GM18951 (cell line): ENCODE measurements around the gene BTN2A1.
A peak's percentile ranks its signal among the peaks of the same experiment; 100 is the strongest.

Source experiments
- POLR2A ChIP-seq: IDR thresholded peaks from 4 replicates; pipeline ENCODE4 v1.6.1; 2011; ENCODE audit warnings: mild to moderate bottlenecking; ENCODE audit not compliant: insufficient read length, insufficient read depth; ENCODE audit errors: extremely low read depth
- in situ Hi-C: fragments of 300-500 bp; cut with MboI; formaldehyde crosslinking; loops from one replicate; pipeline ENCODE4 v1.12.0; 2022; ENCODE audit warnings: low sequenced_read_pairs, mixed read lengths, inconsistent platforms; ENCODE audit not compliant: unreplicated experiment

Gene BTN2A1

GRCh38 chr6:26464014-26464413 is 6.3 kb downstream of the BTN2A1 start:
- in situ Hi-C loops = no loop called here
- TF ChIP-seq POLR2A = no peak

- in situ Hi-C loops = no loop called here
- no peak for TF ChIP-seq POLR2A
Measured at GRCh38 chr6:26464416-26465131, 6.8 kb downstream of the BTN2A1 start.

DNA sequence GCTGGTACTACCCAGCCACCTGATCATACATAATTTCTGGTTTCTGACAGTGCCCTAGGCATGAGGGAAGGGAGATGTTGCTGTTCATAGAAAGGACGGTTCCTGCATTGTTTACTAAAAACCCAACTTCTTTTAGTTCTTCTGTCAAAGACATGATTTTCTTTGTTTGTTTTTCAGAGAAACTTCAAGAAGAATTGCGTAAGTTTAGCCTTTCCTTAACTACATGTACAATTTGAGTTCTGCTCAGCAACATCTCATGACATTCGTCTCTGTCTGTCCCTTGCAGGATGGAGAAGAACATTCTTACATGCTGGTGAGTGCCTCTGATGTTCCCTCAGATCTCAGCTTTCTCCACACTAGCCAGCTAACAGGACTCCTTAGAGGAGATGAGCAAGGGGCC is 8.0 kb downstream of the BTN2A1 start:
- no peak for TF ChIP-seq POLR2A
- in situ Hi-C loops = no loop called here

GRCh38 chr6:26468829-26469228 is 11.1 kb downstream of the BTN2A1 start:
- in situ Hi-C loops = no loop called here
- TF ChIP-seq POLR2A = no peak

DNA sequence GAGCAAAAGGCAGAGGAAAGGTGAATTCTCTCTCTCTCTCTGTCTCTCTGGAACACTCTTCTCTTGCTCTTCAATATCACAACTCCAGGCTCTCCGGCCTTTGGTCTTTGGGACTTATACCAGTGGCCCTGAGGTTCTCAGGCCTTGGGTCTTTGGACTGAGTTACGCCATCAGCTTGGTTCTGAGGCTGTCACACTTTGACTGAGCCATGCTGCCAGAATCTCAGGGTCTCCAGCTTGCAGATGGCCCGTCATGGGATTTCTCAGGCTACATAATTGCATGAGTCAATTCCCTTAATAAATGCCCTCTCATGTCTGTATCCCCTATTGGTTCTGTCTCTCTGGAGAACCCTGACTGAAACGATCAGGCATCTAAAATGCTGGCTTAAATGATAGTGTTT is 12.9 kb downstream of the BTN2A1 start:
- in situ Hi-C loops = no loop called here
- no peak for TF ChIP-seq POLR2A

DNA sequence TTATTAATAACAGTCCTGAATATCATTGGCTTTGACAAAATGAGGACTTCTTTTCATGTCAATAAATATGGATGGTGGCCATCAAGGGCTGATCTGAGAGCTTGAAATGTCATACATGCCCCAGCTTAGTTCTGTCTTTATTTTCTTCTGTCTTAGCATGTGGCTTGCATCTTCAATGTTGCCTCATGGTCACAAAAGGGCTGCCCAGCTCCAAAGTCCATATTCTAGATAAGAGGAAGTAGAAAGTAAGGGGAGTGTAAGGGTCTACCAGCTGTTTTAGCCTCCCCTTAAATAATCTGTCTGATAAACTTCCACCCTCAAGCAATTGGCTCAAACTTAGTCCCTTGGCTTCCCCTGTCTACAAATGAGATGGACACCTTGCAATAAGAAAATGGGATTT is 14.2 kb downstream of the BTN2A1 start:
- no peak for TF ChIP-seq POLR2A
- in situ Hi-C loops = no loop called here

- in situ Hi-C loops = no loop called here
- peak; percentile 20 for TF ChIP-seq POLR2A
Measured at GRCh38 chr6:26472549-26473290, 15.0 kb downstream of the BTN2A1 start.

- no peak for TF ChIP-seq POLR2A
- in situ Hi-C loops = no loop called here
Measured at GRCh38 chr6:26473429-26473757, 15.6 kb downstream of the BTN2A1 start.

DNA sequence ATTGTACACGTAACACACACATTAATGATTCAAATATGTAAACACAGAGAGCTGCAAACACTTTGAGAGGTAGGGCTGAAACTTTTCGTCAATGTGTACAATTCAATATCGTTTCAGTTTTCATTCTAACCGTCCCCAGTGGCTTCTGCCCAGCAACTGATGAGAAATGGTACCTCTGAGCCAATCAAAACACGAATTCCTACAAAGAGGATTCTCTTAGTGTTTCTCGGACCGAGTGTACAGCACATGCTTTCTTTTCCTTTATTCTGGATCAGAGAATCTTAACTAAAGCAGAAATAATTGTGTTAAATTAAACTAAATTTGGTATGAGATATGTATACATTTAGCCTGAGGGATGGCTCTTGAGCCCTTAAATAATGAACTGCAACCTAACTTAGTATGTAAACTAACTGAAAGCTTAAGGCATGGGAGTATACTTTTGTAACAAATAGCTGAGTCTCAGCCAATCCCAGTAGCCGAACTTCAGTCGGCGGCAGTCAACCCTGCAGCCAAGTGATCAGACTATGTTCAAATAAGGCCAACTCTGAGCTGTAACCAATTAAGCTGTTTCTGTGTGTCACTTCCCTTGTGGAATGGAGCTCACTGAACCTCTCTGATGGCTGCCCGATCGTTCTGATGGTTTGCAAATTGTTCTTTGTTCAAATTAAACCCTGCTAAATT is 16.1 kb downstream of the BTN2A1 start:
- TF ChIP-seq POLR2A = peak; percentile 72
- in situ Hi-C loops = no loop called here

- TF ChIP-seq POLR2A = no peak
- in situ Hi-C loops = no loop called here
Measured at GRCh38 chr6:26474439-26474881, 16.7 kb downstream of the BTN2A1 start.

DNA sequence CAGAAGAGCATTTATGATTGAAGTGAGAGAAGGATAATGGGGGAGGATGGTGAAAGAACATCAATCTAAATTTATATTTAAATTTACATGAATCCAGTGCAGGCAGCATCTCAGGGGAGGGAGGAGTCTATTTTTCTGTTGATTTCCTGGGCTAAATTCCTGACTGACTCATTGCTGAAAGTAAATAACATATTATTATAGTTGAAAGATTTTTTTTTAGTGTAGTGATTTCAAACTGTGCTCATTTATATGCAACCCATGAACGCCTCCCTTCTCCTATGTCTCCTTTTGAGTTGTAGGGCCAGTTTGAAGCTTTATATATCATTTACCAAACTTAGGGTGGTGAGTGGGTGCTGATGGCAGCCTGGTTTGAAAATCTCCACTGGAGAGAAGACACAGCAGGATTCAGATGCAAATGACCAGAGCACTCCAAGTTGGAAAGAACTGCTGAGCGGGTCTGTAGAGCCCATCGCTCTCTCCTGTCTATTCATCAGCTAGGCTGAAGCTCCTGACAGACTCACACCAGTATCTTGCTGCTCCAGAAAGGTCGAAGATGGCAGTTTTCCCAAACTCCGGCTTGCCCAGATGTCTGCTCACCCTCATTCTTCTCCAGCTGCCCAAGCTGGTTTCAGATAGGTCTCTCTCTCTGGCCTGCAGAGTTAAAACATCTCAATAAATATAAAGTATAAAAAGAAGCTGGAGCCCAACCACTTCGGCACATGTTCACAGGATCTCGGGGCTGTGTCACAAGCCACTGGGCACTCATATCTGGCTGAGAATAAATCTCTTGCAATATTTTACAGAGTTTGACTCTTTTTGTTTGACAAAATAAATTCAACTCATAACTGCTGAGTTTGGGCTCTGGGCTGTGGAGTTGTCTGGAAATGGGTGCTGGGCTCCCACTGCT is 18.3 kb downstream of the BTN2A1 start:
- in situ Hi-C loops = no loop called here
- no peak for TF ChIP-seq POLR2A

DNA sequence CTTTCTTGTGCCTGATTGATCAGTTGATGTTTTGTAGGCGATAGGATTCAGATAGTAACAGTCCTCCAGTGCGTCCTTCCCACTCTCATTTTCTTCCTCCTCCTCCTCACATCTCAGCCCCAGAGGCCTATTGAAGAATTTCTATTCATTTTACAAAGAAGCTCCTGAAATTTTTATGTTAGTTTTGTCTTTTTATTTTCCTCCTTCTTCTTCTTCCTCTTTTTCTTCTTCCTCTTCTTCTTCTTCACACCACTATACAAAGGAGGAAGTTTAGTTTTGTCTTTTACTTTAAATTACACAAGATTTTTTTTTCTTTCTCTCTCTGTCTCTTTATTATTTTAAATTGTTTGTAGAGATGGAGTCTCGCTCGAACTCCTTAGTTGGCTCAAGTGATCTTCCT is 19.1 kb downstream of the BTN2A1 start:
- TF ChIP-seq POLR2A = no peak
- in situ Hi-C loops = no loop called here

DNA sequence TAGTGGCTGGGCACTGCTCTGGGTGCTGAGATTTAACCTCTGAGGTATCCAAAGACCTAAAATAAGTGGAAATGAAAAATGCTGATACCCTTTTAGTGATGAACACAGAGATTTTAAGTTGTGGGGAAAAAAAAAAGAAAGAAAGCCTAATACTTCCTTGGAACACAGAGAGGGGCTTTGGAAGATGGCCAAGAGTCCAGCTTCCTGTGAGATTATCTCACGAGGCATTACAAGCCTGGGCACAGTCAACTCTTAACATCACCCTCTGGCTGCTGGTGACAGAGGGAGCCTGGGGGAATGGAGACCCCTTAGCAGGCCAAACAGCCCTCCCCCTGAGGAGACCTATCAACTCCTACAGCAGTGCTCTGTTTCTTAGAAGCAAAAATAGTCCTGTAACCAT is 19.7 kb downstream of the BTN2A1 start:
- TF ChIP-seq POLR2A = no peak
- in situ Hi-C loops = no loop called here
